Measurements from ENCODE around the gene PLCD1. TPM values are rescaled to one million over a fixed set of nuclear protein-coding genes. Genes with fewer than 3 reads are reported as not detected.

Gene PLCD1
- total RNA-seq, 1 donor, result 23.2 TPM

- Histone ChIP-seq H3K9me3 (ENCODE audit: low read depth, low read length) (no peaks in the 10 kb centered on the region), H3K4me1 (ENCODE audit: insufficient read depth, low read length) (peaks cover 5% of the 10 kb centered on the region), H4K20me1 (ENCODE audit: insufficient read depth, low read length) (peaks cover 6% of the 10 kb centered on the region), H3K4me3 (ENCODE audit: insufficient read depth, low read length) (no peak overlapping the region), H3K4me2 (ENCODE audit: insufficient read depth, low read length) (no peak overlapping the region), H2AFZ (ENCODE audit: low read length) (no peak overlapping the region), H3K27ac (ENCODE audit: low read depth, low read length) (no peak overlapping the region), H3K79me2 (ENCODE audit: insufficient read depth, low read length) (no peaks in the 10 kb centered on the region), H3K36me3 (ENCODE audit: insufficient read depth, low read length) (peaks cover 8% of the 10 kb centered on the region), H3K27me3 (ENCODE audit: insufficient read depth, low read length) (no peaks in the 10 kb centered on the region)
- DNase-seq (ENCODE audit: insufficient read length, low spot score, missing footprints), result peak; percentile 51
- TF ChIP-seq CTCF (IDR thresholded peaks at IDR 0.05; ENCODE audit: extremely low read depth, low read depth, low read length), result no peak
Measured at GRCh38 chr3:38002291-38002876, 27.1 kb downstream of the PLCD1 start.

GRCh38 chr3:38001456-38002081 lies 27.9 kb downstream of the PLCD1 start:
- Histone ChIP-seq H2AFZ (ENCODE audit: low read length) (no peak overlapping the region), H3K79me2 (ENCODE audit: insufficient read depth, low read length) (no peaks in the 10 kb centered on the region), H3K27ac (ENCODE audit: low read depth, low read length) (no peak overlapping the region), H3K4me1 (ENCODE audit: insufficient read depth, low read length) (peaks cover 5% of the 10 kb centered on the region), H4K20me1 (ENCODE audit: insufficient read depth, low read length) (peaks cover 6% of the 10 kb centered on the region), H3K36me3 (ENCODE audit: insufficient read depth, low read length) (no peaks in the 10 kb centered on the region), H3K9me3 (ENCODE audit: low read depth, low read length) (no peaks in the 10 kb centered on the region), H3K27me3 (ENCODE audit: insufficient read depth, low read length) (no peaks in the 10 kb centered on the region), H3K4me2 (ENCODE audit: insufficient read depth, low read length) (no peak overlapping the region), H3K4me3 (ENCODE audit: insufficient read depth, low read length) (no peak overlapping the region)
- no peak for TF ChIP-seq CTCF (IDR thresholded peaks at IDR 0.05; ENCODE audit: extremely low read depth, low read depth, low read length)
- DNase-seq (ENCODE audit: insufficient read length, low spot score, missing footprints), result peak; percentile 44

- DNase-seq (ENCODE audit: insufficient read length, low spot score, missing footprints), result peak; percentile 35
- Histone ChIP-seq H3K36me3 (ENCODE audit: insufficient read depth, low read length) (peaks cover 2% of the 10 kb centered on the region), H3K27me3 (ENCODE audit: insufficient read depth, low read length) (no peaks in the 10 kb centered on the region), H3K9me3 (ENCODE audit: low read depth, low read length) (no peaks in the 10 kb centered on the region), H4K20me1 (ENCODE audit: insufficient read depth, low read length) (peaks cover 6% of the 10 kb centered on the region), H3K79me2 (ENCODE audit: insufficient read depth, low read length) (no peaks in the 10 kb centered on the region), H3K4me3 (ENCODE audit: insufficient read depth, low read length) (no peak overlapping the region), H3K4me1 (ENCODE audit: insufficient read depth, low read length) (peaks cover 5% of the 10 kb centered on the region), H2AFZ (ENCODE audit: low read length) (no peak overlapping the region), H3K27ac (ENCODE audit: low read depth, low read length) (no peak overlapping the region), H3K4me2 (ENCODE audit: insufficient read depth, low read length) (no peak overlapping the region)
- no peak for TF ChIP-seq CTCF (IDR thresholded peaks at IDR 0.05; ENCODE audit: extremely low read depth, low read depth, low read length)
Measured at GRCh38 chr3:38000965-38001455, 28.4 kb downstream of the PLCD1 start.

GRCh38 chr3:38000242-38000916 lies 29.1 kb downstream of the PLCD1 start:
- DNase-seq (ENCODE audit: insufficient read length, low spot score, missing footprints), result peak; percentile 36
- Histone ChIP-seq H3K79me2 (ENCODE audit: insufficient read depth, low read length) (no peaks in the 10 kb centered on the region), H3K4me3 (ENCODE audit: insufficient read depth, low read length) (no peak overlapping the region), H3K9me3 (ENCODE audit: low read depth, low read length) (no peaks in the 10 kb centered on the region), H2AFZ (ENCODE audit: low read length) (no peak overlapping the region), H3K27ac (ENCODE audit: low read depth, low read length) (no peak overlapping the region), H4K20me1 (ENCODE audit: insufficient read depth, low read length) (peaks cover 6% of the 10 kb centered on the region), H3K27me3 (ENCODE audit: insufficient read depth, low read length) (no peaks in the 10 kb centered on the region), H3K4me1 (ENCODE audit: insufficient read depth, low read length) (peaks cover 5% of the 10 kb centered on the region), H3K4me2 (ENCODE audit: insufficient read depth, low read length) (no peak overlapping the region), H3K36me3 (ENCODE audit: insufficient read depth, low read length) (peaks cover 4% of the 10 kb centered on the region)
- no peak for TF ChIP-seq CTCF (IDR thresholded peaks at IDR 0.05; ENCODE audit: extremely low read depth, low read depth, low read length)
